Thyroid gland (tissue), 4 donors: ENCODE measurements around the gene UBTD1.

ENCODE experiments used
- CTCF ChIP-seq, 6 experiments: fragments of 200-600 bp in 3 of 6; fragments of 450-650 bp in 3 of 6; sonication (generic) in 3 of 6; IDR thresholded peaks; one replicate each; pipeline ENCODE4 v1.5.1; 2016 to 2019; ENCODE audit warnings: antibody characterized with exemption in 6 of 6, mild to moderate bottlenecking in 2 of 6, inconsistent platforms in 1 of 6, moderate library complexity in 1 of 6
- POLR2A ChIP-seq, 2 donors: fragments of 450-650 bp; IDR thresholded peaks; one replicate each; pipeline ENCODE4 v1.6.1; 2017; ENCODE audit warnings: antibody characterized with exemption in 2 of 2, mild to moderate bottlenecking in 2 of 2, moderate library complexity in 1 of 2

- TF ChIP-seq CTCF (IDR thresholded peaks at IDR 0.05): no peak
- TF ChIP-seq POLR2A (IDR thresholded peaks at IDR 0.05): no peak
Measured at GRCh38 chr10:97538411-97538810, 39.7 kb downstream of the UBTD1 start.
